ENCODE data around the gene APC2. TPM values are rescaled to one million over a fixed set of nuclear protein-coding genes. Genes with fewer than 3 reads are reported as not detected.

APC2 gene
- total RNA-seq, 1 experiment from 2014 or later = 15.4 TPM

GRCh38 chr19:1425102-1425837, 24.7 kb upstream of the APC2 start:
- in situ Hi-C loops (cut with HindIII; ENCODE audit: low sequenced_read_pairs) = no loop called here
- no peak for DNase-seq (ENCODE audit: low spot score)

GRCh38 chr19:1425902-1426301, 24.0 kb upstream of the APC2 start:
- in situ Hi-C loops (cut with HindIII; ENCODE audit: low sequenced_read_pairs) = no loop called here
- DNase-seq (ENCODE audit: low spot score) = no peak

GRCh38 chr19:1426736-1427135, 23.2 kb upstream of the APC2 start:
- in situ Hi-C loops (cut with HindIII; ENCODE audit: low sequenced_read_pairs) = no loop called here
- no peak for DNase-seq (ENCODE audit: low spot score)

GRCh38 chr19:1427221-1427920, 22.6 kb upstream of the APC2 start:
- in situ Hi-C loops (cut with HindIII; ENCODE audit: low sequenced_read_pairs) = no loop called here
- DNase-seq (ENCODE audit: low spot score) = peak; percentile 56

- in situ Hi-C loops (cut with HindIII; ENCODE audit: low sequenced_read_pairs) = no loop called here
- peak; percentile 80 for DNase-seq (ENCODE audit: low spot score)
These were observed 21.1 kb upstream of the APC2 start for GRCh38 chr19:1428738-1429391.

GRCh38 chr19:1429750-1430149, 20.2 kb upstream of the APC2 start:
- in situ Hi-C loops (cut with HindIII; ENCODE audit: low sequenced_read_pairs) = no loop called here
- peak; percentile 63 for DNase-seq (ENCODE audit: low spot score)

GRCh38 chr19:1430246-1430645, 19.7 kb upstream of the APC2 start:
- no peak for DNase-seq (ENCODE audit: low spot score)
- in situ Hi-C loops (cut with HindIII; ENCODE audit: low sequenced_read_pairs) = no loop called here

GRCh38 chr19:1431759-1432506, 18.0 kb upstream of the APC2 start:
- DNase-seq (ENCODE audit: low spot score) = no peak
- in situ Hi-C loops (cut with HindIII; ENCODE audit: low sequenced_read_pairs) = no loop called here

GRCh38 chr19:1432507-1432887, 17.4 kb upstream of the APC2 start:
- no peak for DNase-seq (ENCODE audit: low spot score)
- in situ Hi-C loops (cut with HindIII; ENCODE audit: low sequenced_read_pairs) = no loop called here

GRCh38 chr19:1433119-1434039, 16.5 kb upstream of the APC2 start:
- in situ Hi-C loops (cut with HindIII; ENCODE audit: low sequenced_read_pairs) = no loop called here

GRCh38 chr19:1434040-1434366, 15.9 kb upstream of the APC2 start:
- in situ Hi-C loops (cut with HindIII; ENCODE audit: low sequenced_read_pairs) = no loop called here
- no peak for DNase-seq (ENCODE audit: low spot score)

More at GRCh38 chr19:1433119-1434039, 16.5 kb upstream of the APC2 start:
- DNase-seq (ENCODE audit: low spot score) = no peak

- in situ Hi-C loops (cut with HindIII; ENCODE audit: low sequenced_read_pairs) = no loop called here
- DNase-seq (ENCODE audit: low spot score) = no peak
These were observed 15.3 kb upstream of the APC2 start for GRCh38 chr19:1434577-1435060.

- in situ Hi-C loops (cut with HindIII; ENCODE audit: low sequenced_read_pairs) = no loop called here
- no peak for DNase-seq (ENCODE audit: low spot score)
These were observed 14.4 kb upstream of the APC2 start for GRCh38 chr19:1435378-1435989.

- DNase-seq (ENCODE audit: low spot score) = no peak
- in situ Hi-C loops (cut with HindIII; ENCODE audit: low sequenced_read_pairs) = no loop called here
These were observed 12.3 kb upstream of the APC2 start for GRCh38 chr19:1437609-1438008.

- peak; percentile 92 for DNase-seq (ENCODE audit: low spot score)
- in situ Hi-C loops (cut with HindIII; ENCODE audit: low sequenced_read_pairs) = no loop called here
These were observed 11.6 kb upstream of the APC2 start, which contains the start of gene RPS15 for GRCh38 chr19:1438035-1438932. Gene RPS15, plus strand, starts transcription at chr19:1438396. Its CDS starts 30 bp downstream, at chr19:1438426.

GRCh38 chr19:1438933-1439354, 11.0 kb upstream of the APC2 start:
- in situ Hi-C loops (cut with HindIII; ENCODE audit: low sequenced_read_pairs) = no loop called here
- no peak for DNase-seq (ENCODE audit: low spot score)

Data from G401 (cell line).